Stimulated activated effector memory CD8-positive, alpha-beta T cell treated with anti-CD3 and anti-CD28 coated beads, Interleukin-12 subunit alpha, Interleukin-12 subunit beta, amount 100 ng/mL, for 72 hours (primary cell): ENCODE measurements around the gene ZNF778.
"Not testable (repeated sequence)": the region's sequence is repeated elsewhere in the genome, so short reads cannot be mapped to it uniquely, and the experiment has no call there.

Source experiments
- ATAC-seq: fragments of 150-1000 bp; cut with Tn5 transposase; 2 replicates; pipeline ENCODE4 v1.10.0; 2021
- DNase-seq, 2 donors: peaks; one replicate each; pipeline ENCODE4 v3.0.0; 2021 to 2022; ENCODE audit warnings: low spot score in 2 of 2
- H3K27ac Mint-ChIP-seq: one replicate; pipeline ENCODE4 v1.8.0; 2022; ENCODE audit warnings: mild to moderate bottlenecking, mixed read lengths
- H3K36me3 Mint-ChIP-seq: one replicate; pipeline ENCODE4 v1.8.0; 2022; ENCODE audit warnings: mild to moderate bottlenecking, mixed read lengths
- H3K4me1 Mint-ChIP-seq: one replicate; pipeline ENCODE4 v1.8.0; 2022; ENCODE audit warnings: mixed read lengths
- H3K4me3 Mint-ChIP-seq: one replicate; pipeline ENCODE4 v1.8.0; 2022; ENCODE audit warnings: mild to moderate bottlenecking, mixed read lengths
- H3K9me3 Mint-ChIP-seq: one replicate; pipeline ENCODE4 v1.8.0; 2022; ENCODE audit warnings: mixed read lengths

The ZNF778 gene

DNA sequence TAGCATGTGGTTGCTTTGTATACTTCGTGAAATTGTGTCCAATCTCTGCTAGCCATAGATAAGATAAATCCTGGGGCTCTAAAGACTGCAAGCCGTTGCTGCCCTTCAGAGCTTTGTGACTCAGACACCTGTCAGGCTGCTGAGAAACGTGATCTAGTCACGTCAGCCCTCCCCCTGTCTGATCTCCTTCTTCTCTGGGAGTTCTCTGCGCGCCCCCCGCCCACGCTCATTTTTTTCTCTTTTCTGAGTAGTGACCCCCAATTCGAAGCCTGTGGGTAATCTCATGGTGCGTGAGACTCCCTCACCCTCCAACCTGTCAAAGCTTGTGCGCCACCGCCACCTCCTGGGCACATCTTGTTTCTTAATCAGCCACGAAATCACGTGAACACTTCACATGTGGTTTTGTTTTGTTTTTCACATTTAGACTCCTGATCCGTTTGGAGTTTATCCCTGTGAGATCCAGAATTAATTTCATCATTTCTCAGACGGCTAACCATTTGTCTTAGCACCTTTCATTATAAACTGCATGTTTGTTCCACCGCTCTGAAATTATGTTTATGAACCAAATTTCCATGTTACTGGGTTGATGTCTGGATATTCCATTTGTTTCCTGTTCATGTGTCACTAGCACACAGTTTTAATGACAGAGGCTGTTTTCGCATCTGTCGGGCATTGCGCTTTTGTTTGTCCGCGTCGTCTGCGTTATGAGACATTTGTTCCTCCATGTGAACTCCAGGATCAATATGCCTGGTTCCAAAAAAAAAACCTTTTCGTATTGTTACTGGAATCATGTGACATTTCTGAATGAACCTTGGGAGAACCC, 977 bp upstream of the ZNF778 start:
- Mint-ChIP-seq H3K4me3 (peak overlapping the region; percentile 90), H3K4me1 (peaks cover 23% of the 10 kb centered on the region), H3K9me3 (no peaks in the 10 kb centered on the region), H3K36me3 (peaks cover 10% of the 10 kb centered on the region), H3K27ac (peak overlapping the region; percentile 70)
- ATAC-seq, result peak; percentile 73
- DNase-seq, result peak; percentile 45 to 86

DNA sequence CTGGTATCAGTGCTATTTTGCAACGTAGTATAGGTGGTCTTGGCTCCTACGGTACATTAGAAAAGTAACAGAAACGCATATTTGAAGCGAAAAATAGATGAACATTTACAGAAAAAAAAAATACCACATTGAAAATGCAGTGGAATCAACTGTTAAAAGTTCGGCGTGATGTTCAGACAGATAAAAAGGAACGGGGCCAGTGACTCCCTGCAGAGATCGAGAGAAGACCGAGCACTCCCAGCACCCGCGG, 440 bp upstream of the ZNF778 start:
- Mint-ChIP-seq H3K27ac (peak overlapping the region; percentile 70), H3K36me3 (peaks cover 15% of the 10 kb centered on the region), H3K4me1 (peaks cover 27% of the 10 kb centered on the region), H3K4me3 (peak overlapping the region; percentile 90), H3K9me3 (no peaks in the 10 kb centered on the region)
- ATAC-seq (no peak), DNase-seq (no peak)

DNA sequence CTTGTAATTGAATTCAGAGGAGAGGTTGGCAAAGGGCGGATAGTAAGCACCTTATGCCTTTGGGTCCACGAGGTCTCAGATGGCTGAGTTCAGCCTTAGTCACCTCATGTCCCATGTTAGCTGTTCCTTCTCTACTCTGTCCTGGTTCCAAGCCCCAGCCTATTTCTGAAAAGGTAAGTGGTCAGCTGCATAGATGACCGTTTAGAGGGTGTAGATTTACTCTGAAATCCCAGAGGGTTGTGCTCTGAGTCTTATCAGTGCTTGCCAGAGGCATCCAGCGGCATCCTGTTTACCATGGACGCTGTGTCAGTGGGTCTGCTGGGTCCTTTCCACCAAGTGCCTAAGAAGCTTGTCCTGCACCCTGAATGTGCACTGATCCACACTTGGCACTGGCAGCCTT, 1.9 kb downstream of the ZNF778 start:
- Mint-ChIP-seq H3K27ac (no peak overlapping the region), H3K9me3 (no peaks in the 10 kb centered on the region)
- DNase-seq, result no peak

DNA sequence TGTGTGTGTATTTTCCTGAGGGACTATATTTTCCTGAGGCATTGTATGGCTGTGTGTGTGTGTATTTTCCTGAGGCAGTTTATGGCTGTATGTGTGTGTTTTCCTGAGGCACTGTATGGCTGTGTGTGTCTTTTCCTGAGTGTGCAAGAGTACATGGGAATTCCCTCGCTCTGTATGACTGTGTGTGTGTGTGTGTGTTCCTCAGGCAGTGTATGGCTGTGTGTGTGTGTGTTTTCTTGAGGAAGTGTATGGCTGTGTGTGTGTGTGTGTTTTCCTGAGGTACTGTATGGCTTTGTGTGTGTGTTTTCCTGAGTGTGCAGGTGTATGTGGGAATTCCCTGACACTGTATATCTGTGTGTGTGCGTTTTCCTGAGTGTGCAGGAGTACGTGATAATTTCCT, 4.1 kb downstream of the ZNF778 start:
- Mint-ChIP-seq H3K4me1 (peaks cover 21% of the 10 kb centered on the region), H3K36me3 (peaks cover 44% of the 10 kb centered on the region), H3K27ac (no peak overlapping the region), H3K4me3 (no peak overlapping the region), H3K9me3 (no peaks in the 10 kb centered on the region)
- DNase-seq (no peak), ATAC-seq (no peak)

More for the DNA sequence above, 1.9 kb downstream of the ZNF778 start:
- Mint-ChIP-seq H3K36me3 (peaks cover 26% of the 10 kb centered on the region), H3K4me1 (peaks cover 27% of the 10 kb centered on the region), H3K4me3 (peak overlapping the region; percentile 90)
- no peak for ATAC-seq

- no peak overlapping the region for H3K4me3 Mint-ChIP-seq
- no peak for DNase-seq
- peaks cover 17% of the 10 kb centered on the region for H3K4me1 Mint-ChIP-seq
- H3K27ac Mint-ChIP-seq, result peak overlapping the region; percentile 57
- peaks cover 2% of the 10 kb centered on the region for H3K9me3 Mint-ChIP-seq
- peaks cover 55% of the 10 kb centered on the region for H3K36me3 Mint-ChIP-seq
- ATAC-seq, result no peak
Observed at GRCh38 chr16:89222931-89223330, 5.4 kb downstream of the ZNF778 start.

GRCh38 chr16:89224665-89225064, 7.2 kb downstream of the ZNF778 start:
- H3K4me1 Mint-ChIP-seq, result peaks cover 10% of the 10 kb centered on the region

GRCh38 chr16:89230255-89230654, 12.8 kb downstream of the ZNF778 start:
- no peak overlapping the region for H3K4me3 Mint-ChIP-seq
- H3K27ac Mint-ChIP-seq, result no peak overlapping the region
- peaks cover 8% of the 10 kb centered on the region for H3K4me1 Mint-ChIP-seq
- no peak for DNase-seq
- peaks cover 39% of the 10 kb centered on the region for H3K36me3 Mint-ChIP-seq
- H3K9me3 Mint-ChIP-seq, result peaks cover 2% of the 10 kb centered on the region
- ATAC-seq, result no peak

More at GRCh38 chr16:89224665-89225064, 7.2 kb downstream of the ZNF778 start:
- Mint-ChIP-seq H3K4me3 (no peak overlapping the region), H3K9me3 (peaks cover 2% of the 10 kb centered on the region), H3K27ac (peak overlapping the region; percentile 8), H3K36me3 (peaks cover 56% of the 10 kb centered on the region)
- DNase-seq, result no peak
- no peak for ATAC-seq

GRCh38 chr16:89232107-89232506, 14.6 kb downstream of the ZNF778 start:
- Mint-ChIP-seq H3K4me1 (peaks cover 8% of the 10 kb centered on the region), H3K36me3 (peaks cover 20% of the 10 kb centered on the region), H3K27ac (no peak overlapping the region), H3K9me3 (peaks cover 2% of the 10 kb centered on the region), H3K4me3 (no peak overlapping the region)
- ATAC-seq, result no peak
- DNase-seq, result no peak

DNA sequence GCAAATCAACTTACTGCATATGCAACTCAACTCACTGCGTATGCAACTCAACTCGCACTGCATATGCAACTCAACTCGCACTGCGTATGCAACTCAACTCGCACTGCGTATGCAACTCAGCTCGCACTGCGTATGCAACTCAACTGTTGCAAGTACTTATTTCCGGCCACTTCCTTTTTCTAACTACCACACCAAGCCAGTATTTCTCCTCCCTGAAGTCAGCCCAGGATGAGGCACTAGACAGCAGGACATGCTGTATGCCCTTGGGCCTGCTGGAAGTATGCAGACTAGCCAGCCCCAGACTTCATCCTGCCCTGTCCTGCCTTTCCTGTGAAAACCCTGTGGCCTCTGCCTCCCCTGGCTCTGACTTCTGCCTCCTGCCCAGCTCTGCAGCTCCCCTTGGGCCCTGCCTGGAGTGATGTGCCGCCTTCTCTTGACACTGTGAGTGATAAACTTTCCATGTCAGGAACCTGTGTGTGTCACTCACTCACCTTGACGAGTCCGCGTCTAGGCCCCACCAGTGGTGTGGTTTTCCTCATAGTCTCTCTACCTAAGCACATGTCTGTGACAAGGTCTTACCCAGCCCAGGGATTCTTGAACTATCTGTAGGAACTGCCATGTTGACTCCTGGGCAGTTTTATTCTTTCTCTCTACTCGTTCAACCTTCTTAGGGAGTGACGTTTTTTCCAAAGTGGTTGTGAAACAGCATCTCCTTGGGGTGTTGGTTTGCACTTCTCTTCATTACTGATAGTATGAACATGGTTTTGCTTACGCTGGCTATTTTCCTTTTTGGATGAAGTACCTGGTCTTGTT, 16.4 kb downstream of the ZNF778 start:
- H3K4me1 Mint-ChIP-seq, result peaks cover 8% of the 10 kb centered on the region
- ATAC-seq (no peak), DNase-seq (no peak)
- no peak overlapping the region for H3K27ac Mint-ChIP-seq
- no peaks in the 10 kb centered on the region for H3K9me3 Mint-ChIP-seq
- H3K36me3 Mint-ChIP-seq, result peaks cover 10% of the 10 kb centered on the region
- no peak overlapping the region for H3K4me3 Mint-ChIP-seq

DNA sequence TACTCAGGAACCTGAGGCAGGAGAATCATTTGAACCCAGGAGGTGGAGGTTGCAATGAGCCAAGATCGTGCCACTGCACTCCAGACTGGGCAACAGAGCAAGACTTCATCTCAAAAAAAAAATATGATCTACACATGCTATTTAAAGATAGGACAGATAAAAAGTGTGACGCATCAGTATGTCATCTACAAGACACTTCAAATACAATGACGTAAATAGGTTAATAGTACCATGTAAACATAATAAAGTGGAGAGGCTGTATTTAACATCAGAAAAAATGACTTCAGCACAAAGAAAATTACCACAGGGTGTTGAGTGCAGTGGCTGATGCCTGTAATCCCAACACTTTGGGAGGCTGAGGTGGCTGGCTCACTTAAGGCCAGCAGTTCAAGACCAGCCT, 20.2 kb downstream of the ZNF778 start:
- peaks cover 25% of the 10 kb centered on the region for H3K36me3 Mint-ChIP-seq
- DNase-seq, result no peak
- no peak for ATAC-seq
- peaks cover 9% of the 10 kb centered on the region for H3K4me1 Mint-ChIP-seq
- H3K27ac Mint-ChIP-seq, result no peak overlapping the region
- no peaks in the 10 kb centered on the region for H3K9me3 Mint-ChIP-seq
- no peak overlapping the region for H3K4me3 Mint-ChIP-seq

DNA sequence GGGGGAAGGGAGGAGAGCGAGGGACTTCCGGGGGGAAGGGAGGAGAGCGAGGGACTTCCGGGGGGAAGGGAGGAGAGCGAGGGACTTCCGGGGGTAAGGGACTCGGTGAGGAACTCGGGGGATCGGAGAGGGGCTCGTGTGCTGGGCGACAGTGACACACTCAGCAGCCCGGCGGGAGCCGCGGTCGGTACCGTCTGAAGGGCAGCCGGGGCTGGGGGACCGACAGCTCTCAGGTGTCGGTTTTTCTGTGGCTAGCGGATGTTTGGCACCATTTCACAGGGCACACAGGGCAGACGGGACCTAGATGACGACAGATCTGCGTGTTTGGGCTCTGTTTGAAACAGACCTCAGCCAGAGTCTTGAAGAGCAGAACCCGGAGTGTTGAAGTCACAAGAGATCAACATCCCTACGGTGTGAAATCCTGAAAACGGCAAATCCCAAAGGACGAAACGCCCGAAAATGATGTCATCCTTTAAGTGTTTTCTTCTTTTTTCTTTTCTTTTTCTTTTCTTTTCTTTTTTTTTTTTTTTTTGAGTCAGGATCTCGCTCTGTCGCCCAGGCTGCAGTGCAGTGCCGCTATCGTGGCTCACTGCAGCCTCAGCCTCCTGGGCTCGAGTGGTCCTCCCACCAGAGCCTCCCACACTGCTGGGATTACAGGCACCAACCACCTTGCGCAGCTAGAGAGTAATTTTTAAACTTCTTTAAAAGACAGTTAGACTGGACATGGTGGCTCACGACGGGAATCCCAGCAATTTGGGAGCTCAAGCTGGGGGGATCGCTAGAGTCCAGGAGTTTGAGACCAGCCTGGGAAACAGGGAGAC, 23.9 kb downstream of the ZNF778 start:
- Mint-ChIP-seq H3K9me3 (no peaks in the 10 kb centered on the region), H3K4me1 (peaks cover 10% of the 10 kb centered on the region), H3K4me3 (peak overlapping the region; percentile 90), H3K27ac (peak overlapping the region; percentile 97), H3K36me3 (peaks cover 20% of the 10 kb centered on the region)
- ATAC-seq, result peak; percentile 86
- peak; percentile 64 to 89 for DNase-seq

- DNase-seq, result no peak
- H3K9me3 Mint-ChIP-seq, result no peaks in the 10 kb centered on the region
- peak overlapping the region; percentile 32 for H3K27ac Mint-ChIP-seq
- peaks cover 20% of the 10 kb centered on the region for H3K36me3 Mint-ChIP-seq
- no peak for ATAC-seq
- H3K4me1 Mint-ChIP-seq, result peaks cover 10% of the 10 kb centered on the region
- peak overlapping the region; percentile 90 for H3K4me3 Mint-ChIP-seq
Observed at GRCh38 chr16:89242795-89243200, 25.3 kb downstream of the ZNF778 start.

DNA sequence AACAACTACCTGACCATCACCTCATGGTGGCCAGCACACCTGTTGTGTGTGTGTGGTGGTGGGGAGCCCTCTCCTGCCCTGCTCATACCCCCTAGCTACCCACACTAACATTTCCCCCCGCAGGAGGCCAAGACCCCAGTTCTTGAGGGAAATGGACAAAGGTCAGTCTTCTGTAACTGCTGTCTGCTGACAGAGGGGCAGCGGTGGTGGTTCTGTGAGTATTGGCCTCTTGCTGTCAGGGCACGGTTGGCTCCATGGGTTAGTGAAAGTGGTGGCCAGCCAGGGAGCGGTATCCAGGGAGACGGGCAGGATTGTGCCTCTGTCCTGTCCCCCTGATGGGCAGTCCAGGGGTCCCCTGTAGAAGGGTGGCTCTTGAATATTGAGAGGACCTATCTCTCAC, 26.2 kb downstream of the ZNF778 start:
- H3K27ac Mint-ChIP-seq, result no peak overlapping the region
- peaks cover 20% of the 10 kb centered on the region for H3K36me3 Mint-ChIP-seq
- H3K4me3 Mint-ChIP-seq, result no peak overlapping the region
- H3K4me1 Mint-ChIP-seq, result peaks cover 10% of the 10 kb centered on the region
- DNase-seq, result no peak
- no peaks in the 10 kb centered on the region for H3K9me3 Mint-ChIP-seq
- no peak for ATAC-seq

- Mint-ChIP-seq H3K36me3 (peaks cover 20% of the 10 kb centered on the region), H3K4me1 (peaks cover 10% of the 10 kb centered on the region)
- H3K9me3 Mint-ChIP-seq, ATAC-seq, DNase-seq, H3K4me3 Mint-ChIP-seq, H3K27ac Mint-ChIP-seq: not testable (repeated sequence)
Observed at GRCh38 chr16:89244264-89244663, 26.8 kb downstream of the ZNF778 start.

GRCh38 chr16:89244754-89245153, 27.3 kb downstream of the ZNF778 start:
- H3K27ac Mint-ChIP-seq, result no peak overlapping the region
- peaks cover 20% of the 10 kb centered on the region for H3K36me3 Mint-ChIP-seq

More at GRCh38 chr16:89244754-89245153, 27.3 kb downstream of the ZNF778 start:
- DNase-seq (no peak), ATAC-seq (no peak)
- peaks cover under 1% of the 10 kb centered on the region for H3K9me3 Mint-ChIP-seq
- H3K4me3 Mint-ChIP-seq, result no peak overlapping the region
- H3K4me1 Mint-ChIP-seq, result peaks cover 10% of the 10 kb centered on the region
